ENCODE measurements around the gene LAMTOR3.

The LAMTOR3 gene

DNA sequence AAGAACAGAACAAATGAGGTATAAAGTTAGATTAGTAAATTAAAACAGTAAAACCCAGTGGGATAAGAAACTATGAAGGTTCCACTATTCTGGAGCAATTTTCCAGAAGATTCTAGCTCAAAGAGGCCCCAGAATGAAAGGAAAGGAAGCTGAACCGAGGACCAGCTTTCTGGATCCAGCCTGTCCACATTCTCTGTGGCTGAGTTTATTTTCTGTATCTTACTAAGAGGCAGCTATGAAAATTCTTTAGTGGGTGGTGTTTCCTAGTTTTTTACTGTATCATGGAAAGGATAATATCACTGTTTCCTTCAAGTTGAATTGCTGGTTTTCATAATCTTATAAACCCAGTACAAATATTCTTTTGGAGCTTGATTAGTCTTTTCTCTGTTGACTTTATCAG, 65.8 kb downstream of the LAMTOR3 start:
- no peak for FAIRE-seq

Data from islet of Langerhans (tissue), 1 donor.